Stimulated activated CD8-positive, alpha-beta memory T cell treated with anti-CD3 and anti-CD28 coated beads, Interleukin-12 subunit alpha, Interleukin-12 subunit beta, amount 100 ng/mL, for 24 hours (primary cell): ENCODE data around the gene TSPAN4.

Experiments
- DNase-seq: peaks from one replicate; pipeline ENCODE4 v3.0.0-alpha.2; 2020; ENCODE audit errors: extremely low read depth

TSPAN4 gene

GRCh38 chr11:910044-910588 is 67.5 kb downstream of the TSPAN4 start:
- no peak for DNase-seq

- DNase-seq = peak; percentile 68
Observed at GRCh38 chr11:910589-911030, 68.0 kb downstream of the TSPAN4 start, which contains the start of gene CHID1. TSS of gene CHID1 (minus strand) at chr11:910810. CDS start at chr11:904816, 5,994 bp downstream.

- DNase-seq = no peak
Observed at GRCh38 chr11:911031-911889, 68.6 kb downstream of the TSPAN4 start.

- DNase-seq = no peak
Observed at GRCh38 chr11:911890-912219, 69.2 kb downstream of the TSPAN4 start.

- no peak for DNase-seq
Observed at GRCh38 chr11:912266-912665, 69.6 kb downstream of the TSPAN4 start.

- no peak for DNase-seq
Observed at GRCh38 chr11:913043-913442, 70.4 kb downstream of the TSPAN4 start.

GRCh38 chr11:914204-914603 is 71.6 kb downstream of the TSPAN4 start:
- no peak for DNase-seq

GRCh38 chr11:914747-915501 is 72.3 kb downstream of the TSPAN4 start:
- no peak for DNase-seq
